Loucy (cell line): Measurements from ENCODE around the gene PRDM8.

Experiments
- H2AFZ ChIP-seq: fragments of 200-600 bp; sonication (generic); 2 replicates; pipeline ENCODE4 v1.6.0; 2016; ENCODE audit warnings: antibody characterized with exemption, mild to moderate bottlenecking, low read length, moderate library complexity
- H3F3A ChIP-seq: fragments of 200-600 bp; 2 replicates; pipeline ENCODE4 v1.6.0; 2016; ENCODE audit warnings: antibody characterized with exemption, low read depth, mild to moderate bottlenecking
- H3K27me3 ChIP-seq: fragments of 200-600 bp; sonication (generic); 2 replicates; pipeline ENCODE4 v1.6.1; 2014; ENCODE audit warnings: low read length, mild to moderate bottlenecking; ENCODE audit not compliant: insufficient read depth, poor library complexity, severe bottlenecking
- H3K36me3 ChIP-seq: fragments of 200-600 bp; sonication (generic); 2 replicates; pipeline ENCODE4 v1.6.1; 2016; ENCODE audit warnings: low read length; ENCODE audit not compliant: insufficient read depth
- H3K4me1 ChIP-seq: fragments of 200-600 bp; sonication (generic); 2 replicates; pipeline ENCODE4 v1.5.1; 2014; ENCODE audit warnings: low read length, mild to moderate bottlenecking; ENCODE audit not compliant: insufficient read depth, poor library complexity, severe bottlenecking
- H3K4me2 ChIP-seq: fragments of 200-600 bp; sonication (generic); 2 replicates; pipeline ENCODE4 v1.6.0; 2014; ENCODE audit warnings: antibody characterized with exemption, low read length, low read depth, mild to moderate bottlenecking; ENCODE audit not compliant: poor library complexity, severe bottlenecking
- H3K4me3 ChIP-seq: fragments of 200-600 bp; sonication (generic); 2 replicates; pipeline ENCODE4 v1.5.1; 2014; ENCODE audit warnings: low read length, mild to moderate bottlenecking, mixed read lengths; ENCODE audit not compliant: poor library complexity, severe bottlenecking
- H3K79me2 ChIP-seq: fragments of 200-600 bp; sonication (generic); 2 replicates; pipeline ENCODE4 v1.6.1; 2014; ENCODE audit warnings: low read length; ENCODE audit not compliant: insufficient read depth
- H3K9ac ChIP-seq: fragments of 200-600 bp; sonication (generic); 2 replicates; pipeline ENCODE4 v1.6.0; 2014; ENCODE audit warnings: mild to moderate bottlenecking, low read depth, low read length, moderate library complexity; ENCODE audit not compliant: poor library complexity, severe bottlenecking
- H3K9me2 ChIP-seq: fragments of 200-600 bp; sonication (generic); replicated peaks from 2 replicates; pipeline ENCODE4 v1.6.1; 2016; ENCODE audit warnings: low read depth, low read length, mixed read lengths
- H3K9me3 ChIP-seq: fragments of 200-600 bp; sonication (generic); 2 replicates; pipeline ENCODE4 v1.6.1; 2014; ENCODE audit warnings: mild to moderate bottlenecking, antibody characterized with exemption, low read length, low read depth; ENCODE audit not compliant: insufficient read depth
- H4K20me1 ChIP-seq: fragments of 200-600 bp; sonication (generic); 2 replicates; pipeline ENCODE4 v1.6.0; 2014; ENCODE audit warnings: antibody characterized with exemption, low read length, mild to moderate bottlenecking; ENCODE audit not compliant: insufficient read depth, poor library complexity, severe bottlenecking
- EZH2phosphoT487 ChIP-seq: fragments of 200-600 bp; IDR thresholded peaks from 2 replicates; pipeline ENCODE4 v1.6.1; 2018; ENCODE audit warnings: antibody characterized with exemption, mild to moderate bottlenecking, moderate library complexity, borderline replicate concordance
- TF ChIP-seq, protein P1 (sequence below): fragments of 200-600 bp; sonication (generic); conservative IDR thresholded peaks from 2 replicates; pipeline ENCODE4 v1.5.1; 2014; ENCODE audit warnings: mild to moderate bottlenecking, antibody characterized with exemption, low read length

Gene PRDM8

DNA sequence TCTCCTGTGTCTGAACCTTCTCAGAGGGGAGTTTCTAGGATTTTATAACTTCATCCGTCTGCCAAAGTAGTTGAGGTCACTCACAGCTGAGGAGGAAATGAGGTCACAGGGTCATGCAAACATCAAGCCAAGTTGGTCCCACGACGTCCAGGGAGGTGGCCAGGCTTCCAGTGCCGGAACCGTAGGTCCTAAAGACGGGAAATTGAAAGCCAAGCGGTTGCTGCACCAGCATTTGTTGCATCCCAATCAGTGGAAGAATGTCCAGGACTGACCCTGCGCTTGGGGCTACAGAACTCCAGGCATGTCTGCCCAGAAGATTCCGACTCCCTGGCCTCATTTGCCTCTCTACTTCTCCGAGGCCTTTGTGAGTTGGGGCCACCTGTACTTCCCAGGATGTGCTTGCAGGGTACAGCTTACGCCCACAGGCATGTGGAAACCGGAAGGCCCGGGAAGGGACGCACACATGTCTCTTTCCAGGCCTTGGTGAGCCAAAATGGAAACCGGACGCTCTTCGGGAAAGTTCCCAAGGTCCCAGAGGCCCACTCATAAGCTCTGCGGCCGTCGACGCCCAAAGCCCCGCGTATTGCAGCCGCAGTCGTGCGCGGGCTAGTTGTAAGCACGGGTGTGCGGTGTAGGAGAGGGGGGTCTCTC lies 9.3 kb downstream of the PRDM8 start:
- Histone ChIP-seq H4K20me1 (no peaks in the 10 kb centered on the region), H3K4me3 (no peak overlapping the region), H3K36me3 (peaks cover 20% of the 10 kb centered on the region; the same call in 1 of the 2 replicates), H3K79me2 (no peaks in the 10 kb centered on the region), H3F3A (no peaks in the 10 kb centered on the region), H2AFZ (no peak overlapping the region), H3K9me2 (no peaks in the 10 kb centered on the region), H3K4me2 (no peak overlapping the region), H3K4me1 (no peaks in the 10 kb centered on the region), H3K9me3 (no peaks in the 10 kb centered on the region), H3K9ac (no peak overlapping the region), H3K27me3 (no peaks in the 10 kb centered on the region)
- no peak for TF ChIP-seq EZH2phosphoT487
- TF ChIP-seq, protein P1, sequence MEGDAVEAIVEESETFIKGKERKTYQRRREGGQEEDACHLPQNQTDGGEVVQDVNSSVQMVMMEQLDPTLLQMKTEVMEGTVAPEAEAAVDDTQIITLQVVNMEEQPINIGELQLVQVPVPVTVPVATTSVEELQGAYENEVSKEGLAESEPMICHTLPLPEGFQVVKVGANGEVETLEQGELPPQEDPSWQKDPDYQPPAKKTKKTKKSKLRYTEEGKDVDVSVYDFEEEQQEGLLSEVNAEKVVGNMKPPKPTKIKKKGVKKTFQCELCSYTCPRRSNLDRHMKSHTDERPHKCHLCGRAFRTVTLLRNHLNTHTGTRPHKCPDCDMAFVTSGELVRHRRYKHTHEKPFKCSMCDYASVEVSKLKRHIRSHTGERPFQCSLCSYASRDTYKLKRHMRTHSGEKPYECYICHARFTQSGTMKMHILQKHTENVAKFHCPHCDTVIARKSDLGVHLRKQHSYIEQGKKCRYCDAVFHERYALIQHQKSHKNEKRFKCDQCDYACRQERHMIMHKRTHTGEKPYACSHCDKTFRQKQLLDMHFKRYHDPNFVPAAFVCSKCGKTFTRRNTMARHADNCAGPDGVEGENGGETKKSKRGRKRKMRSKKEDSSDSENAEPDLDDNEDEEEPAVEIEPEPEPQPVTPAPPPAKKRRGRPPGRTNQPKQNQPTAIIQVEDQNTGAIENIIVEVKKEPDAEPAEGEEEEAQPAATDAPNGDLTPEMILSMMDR: no peak

DNA sequence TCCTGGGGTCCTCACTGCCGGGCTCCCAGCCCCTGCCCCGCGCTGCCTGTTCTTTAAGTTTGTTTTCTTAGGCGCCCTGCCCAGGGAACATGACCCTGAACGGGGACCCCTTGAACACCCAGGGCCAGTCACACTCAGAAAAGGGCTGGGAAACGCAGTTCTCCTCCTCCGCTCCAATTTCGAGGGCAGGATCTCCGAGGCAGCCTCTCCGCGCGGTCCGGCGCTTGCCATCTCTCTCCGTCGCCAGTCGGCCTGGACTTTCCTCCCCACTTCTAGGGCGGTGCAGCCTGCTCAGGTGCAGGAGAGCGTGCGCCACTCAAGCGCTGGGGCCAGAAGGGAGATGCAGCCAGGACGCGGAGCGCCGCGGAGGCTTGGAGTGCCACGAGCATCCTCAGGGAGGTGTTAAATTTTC lies 9.9 kb downstream of the PRDM8 start:
- H3K4me1 ChIP-seq: no peaks in the 10 kb centered on the region
- H3K4me2 ChIP-seq: no peak overlapping the region
- H3K79me2 ChIP-seq: no peaks in the 10 kb centered on the region
- H3K9me3 ChIP-seq: no peaks in the 10 kb centered on the region
- H3F3A ChIP-seq: no peaks in the 10 kb centered on the region
- no peaks in the 10 kb centered on the region for H3K27me3 ChIP-seq
- peaks cover 15% of the 10 kb centered on the region; the same call in 1 of the 2 replicates for H3K36me3 ChIP-seq
- no peak overlapping the region for H2AFZ ChIP-seq
- no peaks in the 10 kb centered on the region for H3K9me2 ChIP-seq
- no peak overlapping the region for H3K4me3 ChIP-seq
- TF ChIP-seq EZH2phosphoT487: no peak
- TF ChIP-seq, protein P1: no peak
- no peak overlapping the region for H3K9ac ChIP-seq
- H4K20me1 ChIP-seq: no peaks in the 10 kb centered on the region

DNA sequence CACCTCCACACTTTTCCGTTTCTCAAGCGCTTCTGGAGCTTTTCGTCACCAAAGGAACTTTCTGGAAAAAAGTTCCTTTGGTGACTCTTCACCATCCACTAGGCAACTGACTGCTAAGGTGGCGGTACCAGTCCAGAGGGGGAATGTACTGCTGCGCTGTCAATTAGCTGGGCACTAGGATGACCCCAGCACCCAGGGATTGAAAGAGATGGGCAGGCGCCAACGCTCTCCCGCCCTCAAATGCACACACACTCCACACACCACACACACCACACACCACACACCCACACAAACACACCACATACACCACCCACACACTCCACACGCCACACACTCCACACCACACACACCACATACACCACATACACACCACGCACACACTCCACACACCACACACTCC lies 10.4 kb downstream of the PRDM8 start:
- Histone ChIP-seq H3K9ac (no peak overlapping the region), H3K27me3 (no peaks in the 10 kb centered on the region)

More for the DNA sequence above, 10.4 kb downstream of the PRDM8 start:
- H3K4me3 ChIP-seq: no peak overlapping the region
- H4K20me1 ChIP-seq: no peaks in the 10 kb centered on the region
- no peak overlapping the region for H3K4me2 ChIP-seq
- H3K36me3 ChIP-seq: peaks cover 11% of the 10 kb centered on the region; the same call in 1 of the 2 replicates
- H3K4me1 ChIP-seq: no peaks in the 10 kb centered on the region
- no peak overlapping the region for H2AFZ ChIP-seq
- no peaks in the 10 kb centered on the region for H3K79me2 ChIP-seq
- H3F3A ChIP-seq: no peaks in the 10 kb centered on the region
- no peaks in the 10 kb centered on the region for H3K9me3 ChIP-seq
- no peaks in the 10 kb centered on the region for H3K9me2 ChIP-seq
- TF ChIP-seq EZH2phosphoT487: no peak
- TF ChIP-seq, protein P1: no peak
